Measurements from ENCODE around the gene PDE7B. TPM values are rescaled to one million over a fixed set of nuclear protein-coding genes. Genes with fewer than 3 reads are reported as not detected.

Gene PDE7B
- total and polyA plus RNA-seq, 8 donors: 1.3 to 4.7 (median 3.6) TPM

- no peak for DNase-seq
- ATAC-seq: no peak
- no peaks in the 10 kb centered on the region for H3K4me1 ChIP-seq
- H3K9me3 ChIP-seq: no peaks in the 10 kb centered on the region
- intact Hi-C loops (cut with DNase I): no loop called here
- H3K27me3 ChIP-seq: no peaks in the 10 kb centered on the region
- no peaks in the 10 kb centered on the region for H3K36me3 ChIP-seq
- no peak overlapping the region for H3K4me3 ChIP-seq
- no peak overlapping the region for H3K27ac ChIP-seq
- no peak for TF ChIP-seq CTCF (IDR thresholded peaks at IDR 0.05)
Measured at GRCh38 chr6:136189104-136189503, 337.6 kb downstream of the PDE7B start.

- no peaks in the 10 kb centered on the region for H3K9me3 ChIP-seq
- no peak overlapping the region for H3K27ac ChIP-seq
- no peaks in the 10 kb centered on the region for H3K27me3 ChIP-seq
- no peaks in the 10 kb centered on the region for H3K4me1 ChIP-seq
- peak in 1 of 4 donors; percentile 71 for DNase-seq
- no peak for ATAC-seq
- TF ChIP-seq CTCF (IDR thresholded peaks at IDR 0.05): no peak
- intact Hi-C loops (cut with DNase I): no loop called here
- no peaks in the 10 kb centered on the region for H3K36me3 ChIP-seq
- H3K4me3 ChIP-seq: no peak overlapping the region
Measured at GRCh38 chr6:136191606-136192312, 340.3 kb downstream of the PDE7B start.

DNA sequence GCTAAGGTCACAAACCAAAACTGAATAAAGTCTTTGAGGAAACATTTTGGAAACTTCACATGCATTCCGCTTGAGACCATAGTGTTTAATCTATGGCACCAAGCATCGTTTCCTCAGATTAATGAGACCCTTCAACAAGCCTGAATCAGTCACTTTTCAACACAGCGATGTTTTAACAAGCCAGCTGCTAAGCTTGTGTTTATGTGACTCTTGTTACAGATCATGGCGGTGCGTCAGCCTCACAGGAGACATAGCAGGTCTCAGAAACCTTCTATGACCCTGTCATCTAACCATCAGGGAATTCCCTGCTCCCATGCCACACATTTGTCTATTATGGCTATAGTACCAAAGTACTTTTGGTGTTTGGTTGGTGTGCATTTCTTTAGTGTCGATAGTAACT lies 341.4 kb downstream of the PDE7B start:
- no peak for ATAC-seq
- no peaks in the 10 kb centered on the region for H3K36me3 ChIP-seq
- H3K9me3 ChIP-seq: no peaks in the 10 kb centered on the region
- H3K4me3 ChIP-seq: no peak overlapping the region
- H3K27me3 ChIP-seq: no peaks in the 10 kb centered on the region
- intact Hi-C loops (cut with DNase I): no loop called here
- DNase-seq: no peak
- H3K27ac ChIP-seq: no peak overlapping the region
- TF ChIP-seq CTCF (IDR thresholded peaks at IDR 0.05): no peak
- no peaks in the 10 kb centered on the region for H3K4me1 ChIP-seq

- intact Hi-C loops (cut with DNase I): no loop called here
Measured at GRCh38 chr6:136201732-136202131, 350.2 kb downstream of the PDE7B start.

DNA sequence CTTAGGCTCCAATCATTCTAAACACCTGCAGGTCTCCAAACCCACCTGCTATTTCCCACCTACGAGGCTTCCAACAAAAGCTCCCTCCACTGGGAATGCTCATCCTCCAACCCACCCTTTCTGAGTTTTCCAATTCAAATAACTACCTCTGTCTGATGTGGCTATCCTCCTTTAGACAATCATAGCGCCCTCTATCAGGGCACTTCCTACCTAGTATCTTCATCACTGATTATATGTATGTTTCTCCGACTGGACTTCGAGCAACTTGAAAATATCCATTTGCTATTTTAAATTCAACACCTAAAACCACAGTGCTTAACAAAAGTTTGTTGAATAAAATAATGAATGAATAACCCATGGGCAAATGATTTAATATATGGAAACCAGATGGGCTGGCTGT lies 357.3 kb downstream of the PDE7B start:
- Histone ChIP-seq H3K27me3 (no peaks in the 10 kb centered on the region), H3K27ac (no peak overlapping the region), H3K36me3 (no peaks in the 10 kb centered on the region), H3K4me3 (no peak overlapping the region), H3K9me3 (no peaks in the 10 kb centered on the region), H3K4me1 (no peaks in the 10 kb centered on the region)
- no peak for ATAC-seq
- DNase-seq: no peak
- intact Hi-C loops (cut with DNase I): no loop called here
- TF ChIP-seq CTCF (IDR thresholded peaks at IDR 0.05): no peak

More at GRCh38 chr6:136201732-136202131, 350.2 kb downstream of the PDE7B start:
- ATAC-seq (peak; percentile 53), DNase-seq (no peak)
- Histone ChIP-seq H3K36me3 (no peaks in the 10 kb centered on the region), H3K4me1 (no peaks in the 10 kb centered on the region), H3K27ac (no peak overlapping the region), H3K27me3 (no peaks in the 10 kb centered on the region), H3K4me3 (no peak overlapping the region), H3K9me3 (no peaks in the 10 kb centered on the region)
- no peak for TF ChIP-seq CTCF (IDR thresholded peaks at IDR 0.05)
